Mammary epithelial cell (primary cell): ENCODE data around the gene SLC32A1.

ENCODE experiments used
- CTCF ChIP-seq, 2 donors: IDR thresholded peaks in 1 of 2; conservative IDR thresholded peaks in 1 of 2; 2 replicates each; pipeline ENCODE4 v1.5.1; 2011 to 2012; ENCODE audit warnings: inconsistent platforms in 2 of 2, low read length in 2 of 2, mild to moderate bottlenecking in 2 of 2, control low read depth in 1 of 2, low read depth in 1 of 2; ENCODE audit not compliant: insufficient read depth in 1 of 2; ENCODE audit errors: extremely low read depth in 1 of 2
- EZH2 ChIP-seq: IDR thresholded peaks from 2 replicates; pipeline ENCODE4 v1.6.1; 2012; ENCODE audit warnings: low read length, inconsistent platforms, borderline replicate concordance

GRCh38 chr20:38776363-38776762 is 52.1 kb downstream of the SLC32A1 start:
- TF ChIP-seq CTCF (conservative IDR thresholded peaks at IDR 0.05 in 1 of 2, IDR thresholded peaks at IDR 0.05 in 1 of 2; ENCODE audit: extremely low read depth in 1 of 2, insufficient read depth in 1 of 2, low read depth in 1 of 2, low read length in 2 of 2) (no peak), EZH2 (no peak)
